ENCODE results near the gene GLS. TPM values are rescaled to one million over a fixed set of nuclear protein-coding genes. Genes with fewer than 3 reads are reported as not detected.

The GLS gene
- total RNA-seq, 2 experiments from 2014 or later = 218 to 227 TPM

GRCh38 chr2:190984595-190984994 lies 104.0 kb downstream of the GLS start:
- Mint-ChIP-seq H3K27me3 (no peaks in the 10 kb centered on the region), H3K9me3 (no peaks in the 10 kb centered on the region), H3K4me3 (no peak overlapping the region), H3K36me3 (ENCODE audit: low read depth) (peaks cover 93% of the 10 kb centered on the region), H3K27ac (peak overlapping the region; percentile 44), H3K4me1 (ENCODE audit: low read depth) (peaks cover 63% of the 10 kb centered on the region)
- ChIA-PET CTCF (interaction anchor here (0.9 to 1.6 kb wide), 5 partner anchors 9 to 20 kb away, joined by 3 to 4 read pairs (median 4); no protein-coding TSS in a partner anchor), POLR2A (interaction anchor here (0.8 to 4.5 kb wide), 13 partner anchors 9 to 41 kb away, joined by 3 to 17 read pairs (median 4); partner anchors contain the start of gene STAT1)
- ATAC-seq (peak; percentile 69), DNase-seq (peak; percentile 45)
- TF ChIP-seq CTCF (IDR thresholded peaks at IDR 0.05) = no peak
- intact Hi-C loops (cut with micrococcal nuclease) = no loop called here

DNA sequence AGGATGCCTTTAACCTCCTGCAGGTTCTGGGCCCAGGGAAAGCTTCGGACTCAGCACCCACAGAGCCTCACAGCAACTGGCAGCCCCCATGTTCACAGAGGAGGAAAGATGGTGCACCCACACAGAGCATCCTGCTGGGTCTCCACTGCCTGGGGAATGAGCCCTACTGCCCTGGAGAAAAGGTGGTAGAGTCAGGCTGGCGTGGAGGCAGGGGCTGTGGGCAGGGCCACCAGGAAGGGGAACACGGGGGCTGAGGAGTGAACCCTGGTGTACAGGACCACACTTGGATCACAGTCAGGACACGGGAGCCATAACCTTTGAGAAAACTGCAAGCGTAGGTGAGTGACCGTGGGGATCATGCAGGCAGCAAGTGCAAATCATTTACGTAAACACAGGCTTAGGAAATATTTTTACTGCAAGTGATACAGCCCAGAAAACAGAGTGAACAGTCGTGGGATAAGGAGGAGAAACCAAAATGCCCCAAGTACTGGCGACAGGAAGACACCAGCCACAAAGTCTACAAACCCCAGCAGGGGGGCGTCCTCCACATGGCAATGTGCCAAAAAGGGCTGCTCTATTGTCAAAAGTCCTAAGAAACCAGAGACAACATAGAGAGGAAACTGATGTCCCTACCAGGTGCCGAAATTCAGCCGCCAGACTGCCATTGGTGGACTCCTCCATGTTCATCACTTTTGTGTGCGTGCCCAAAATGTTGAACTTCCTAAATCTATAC lies 105.8 kb downstream of the GLS start:
- H3K27me3 Mint-ChIP-seq = no peaks in the 10 kb centered on the region
- DNase-seq (no peak), ATAC-seq (no peak)
- H3K36me3 Mint-ChIP-seq (ENCODE audit: low read depth) = peaks cover 91% of the 10 kb centered on the region
- H3K4me1 Mint-ChIP-seq (ENCODE audit: low read depth) = peaks cover 53% of the 10 kb centered on the region
- no peak for TF ChIP-seq CTCF (IDR thresholded peaks at IDR 0.05)
- peak overlapping the region; percentile 72 for H3K27ac Mint-ChIP-seq
- H3K9me3 Mint-ChIP-seq = no peaks in the 10 kb centered on the region
- POLR2A ChIA-PET = interaction anchor here (3.1 to 13.3 kb wide), 3 partner anchors 8 to 26 kb away, joined by 15 to 121 read pairs (median 17); no protein-coding TSS in a partner anchor
- no peak overlapping the region for H3K4me3 Mint-ChIP-seq
- CTCF ChIA-PET = interaction anchor here (1.0 to 1.5 kb wide), 2 partner anchors 19 to 22 kb away, joined by 3 read pairs; no protein-coding TSS in a partner anchor
- intact Hi-C loops (cut with micrococcal nuclease) = no loop called here

DNA sequence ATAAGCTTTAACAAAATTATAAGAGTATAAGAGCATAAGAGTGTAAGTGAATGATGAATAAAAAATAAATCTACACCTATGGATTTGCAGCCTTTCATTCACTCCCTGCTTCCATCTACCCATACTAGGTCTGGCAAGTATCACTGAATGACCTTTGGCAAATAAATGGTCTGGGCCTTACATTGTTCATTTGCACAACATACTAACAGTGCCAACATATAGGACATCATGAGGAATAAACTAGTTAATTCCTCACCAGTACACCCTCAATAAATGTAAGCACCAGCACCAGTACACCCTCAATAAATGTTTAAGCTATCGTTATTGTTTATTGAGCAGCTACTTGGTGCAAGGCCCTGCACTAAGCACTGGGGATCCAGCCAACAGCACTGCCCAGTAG lies 106.5 kb downstream of the GLS start:
- TF ChIP-seq CTCF (IDR thresholded peaks at IDR 0.05) = no peak
- intact Hi-C loops (cut with micrococcal nuclease) = no loop called here
- Mint-ChIP-seq H3K4me3 (no peak overlapping the region), H3K9me3 (no peaks in the 10 kb centered on the region), H3K27ac (peak overlapping the region; percentile 39), H3K4me1 (ENCODE audit: low read depth) (peaks cover 55% of the 10 kb centered on the region), H3K27me3 (no peaks in the 10 kb centered on the region), H3K36me3 (ENCODE audit: low read depth) (peaks cover 86% of the 10 kb centered on the region)
- POLR2A ChIA-PET = interaction anchor here (1.1 to 13.3 kb wide), 3 partner anchors 10 to 16 kb away, joined by 3 to 121 read pairs (median 8); no protein-coding TSS in a partner anchor
- CTCF ChIA-PET = interaction anchor here (1.1 to 2.0 kb wide), 3 partner anchors 10 to 19 kb away, joined by 4 to 8 read pairs (median 6); no protein-coding TSS in a partner anchor
- DNase-seq = no peak
- no peak for ATAC-seq

GRCh38 chr2:190987938-190988337 lies 107.3 kb downstream of the GLS start:
- Mint-ChIP-seq H3K4me1 (ENCODE audit: low read depth) (peaks cover 48% of the 10 kb centered on the region), H3K27me3 (no peaks in the 10 kb centered on the region), H3K36me3 (ENCODE audit: low read depth) (peaks cover 85% of the 10 kb centered on the region), H3K4me3 (no peak overlapping the region), H3K9me3 (no peaks in the 10 kb centered on the region), H3K27ac (no peak overlapping the region)
- intact Hi-C loops (cut with micrococcal nuclease) = no loop called here
- ChIA-PET POLR2A (interaction anchor here (1.1 to 13.3 kb wide), 5 partner anchors 9 to 70 kb away, joined by 3 to 121 read pairs (median 3); no protein-coding TSS in a partner anchor), CTCF (interaction anchor here (1.1 to 2.0 kb wide), 4 partner anchors 9 to 20 kb away, joined by 4 to 8 read pairs (median 5); no protein-coding TSS in a partner anchor)
- DNase-seq (no peak), ATAC-seq (no peak)
- no peak for TF ChIP-seq CTCF (IDR thresholded peaks at IDR 0.05)

DNA sequence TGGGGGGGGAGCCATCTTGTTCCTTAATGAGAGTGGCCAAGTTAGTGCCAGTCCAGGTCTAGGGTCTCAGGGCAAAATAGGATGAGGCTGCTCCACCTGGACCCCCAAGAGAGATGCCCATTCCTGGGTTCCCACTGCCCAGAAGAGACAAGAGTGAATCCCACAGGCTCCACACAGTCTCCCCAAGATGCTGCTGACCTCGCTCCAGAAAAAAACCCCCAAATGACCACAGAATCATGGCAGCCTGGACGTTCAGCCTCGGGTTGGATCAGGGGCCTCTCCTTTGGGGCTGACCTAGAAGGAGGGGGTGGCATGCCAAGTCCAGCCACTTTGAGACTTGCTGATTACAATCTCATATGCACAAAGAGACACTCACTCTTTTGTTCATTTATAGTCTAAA lies 108.3 kb downstream of the GLS start:
- Mint-ChIP-seq H3K27ac (no peak overlapping the region), H3K4me3 (no peak overlapping the region), H3K27me3 (no peaks in the 10 kb centered on the region), H3K36me3 (ENCODE audit: low read depth) (peaks cover 86% of the 10 kb centered on the region), H3K9me3 (no peaks in the 10 kb centered on the region), H3K4me1 (ENCODE audit: low read depth) (peaks cover 49% of the 10 kb centered on the region)
- intact Hi-C loops (cut with micrococcal nuclease) = no loop called here
- ATAC-seq = no peak
- CTCF ChIA-PET = interaction anchor here (1.5 to 2.0 kb wide), 3 partner anchors 9 to 17 kb away, joined by 4 to 8 read pairs (median 6); no protein-coding TSS in a partner anchor
- TF ChIP-seq CTCF (IDR thresholded peaks at IDR 0.05) = no peak
- DNase-seq = no peak
- POLR2A ChIA-PET = interaction anchor here (1.1 to 13.3 kb wide), 6 partner anchors 8 to 71 kb away, joined by 3 to 121 read pairs (median 4); no protein-coding TSS in a partner anchor
